Activated CD4-positive, CD25-positive, alpha-beta regulatory T cell treated with anti-CD3 and anti-CD28 coated beads, Interleukin-2, amount 50 U/mL, for 72 hours (primary cell): ENCODE data around the gene GJB1.

Experiments
- DNase-seq: peaks from one replicate; pipeline ENCODE4 v3.0.0; 2021

The GJB1 gene

GRCh38 chrX:71215338-71215912, 7.6 kb upstream of the GJB1 start:
- DNase-seq = no peak

GRCh38 chrX:71216485-71216884, 6.5 kb upstream of the GJB1 start:
- DNase-seq = no peak

- DNase-seq = no peak
Observed at GRCh38 chrX:71217298-71217697, 5.7 kb upstream of the GJB1 start.

- DNase-seq = no peak
Observed at GRCh38 chrX:71221145-71221544, 1.9 kb upstream of the GJB1 start.

- no peak for DNase-seq
Observed at GRCh38 chrX:71224098-71224708, 1.2 kb downstream of the GJB1 start.

- no peak for DNase-seq
Observed at GRCh38 chrX:71225009-71225408, 2.0 kb downstream of the GJB1 start.

GRCh38 chrX:71225676-71226075, 2.7 kb downstream of the GJB1 start:
- no peak for DNase-seq

GRCh38 chrX:71227370-71228062, 4.5 kb downstream of the GJB1 start:
- no peak for DNase-seq

- DNase-seq = no peak
Observed at GRCh38 chrX:71228063-71228642, 5.1 kb downstream of the GJB1 start.

DNA sequence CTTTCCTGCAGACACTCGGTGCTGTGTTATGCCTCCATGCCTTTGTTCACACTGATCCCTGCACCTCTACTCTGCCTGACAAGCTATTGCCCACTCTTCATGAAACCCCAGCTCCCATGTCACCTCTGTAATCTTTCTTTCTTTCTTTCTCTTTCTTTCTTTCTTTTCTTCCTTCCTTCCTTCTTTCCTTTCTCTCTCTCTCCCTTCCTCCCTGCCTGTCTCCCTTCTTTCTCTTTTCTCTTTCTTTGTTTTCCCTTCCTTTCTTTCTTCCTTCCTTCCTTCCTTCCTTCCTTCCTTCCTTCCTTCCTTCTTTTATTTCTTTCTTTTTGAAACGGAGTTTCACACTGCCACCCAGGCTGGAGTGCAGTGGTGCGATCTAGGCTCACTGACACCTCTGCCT, 12.5 kb downstream of the GJB1 start:
- DNase-seq = no peak

DNA sequence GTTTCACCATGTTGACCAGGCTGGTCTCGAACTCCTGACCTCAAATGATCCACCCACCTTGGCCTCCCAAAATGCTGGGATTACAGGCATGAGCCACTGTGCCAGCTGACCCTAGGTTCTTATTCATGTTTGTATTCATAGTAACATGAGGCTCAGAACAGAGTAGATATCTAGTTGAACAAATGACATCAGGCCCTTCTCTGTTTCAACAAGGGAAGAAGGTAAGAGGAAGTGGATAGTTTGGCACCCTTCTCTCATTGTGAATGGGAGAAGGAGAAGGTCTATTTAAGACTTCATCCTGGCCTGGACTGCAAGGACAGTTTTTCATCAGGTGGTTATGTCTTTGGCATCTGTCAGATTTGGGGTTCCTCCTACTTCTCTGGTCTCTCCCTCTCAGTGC, 13.8 kb downstream of the GJB1 start:
- DNase-seq = no peak

GRCh38 chrX:71239781-71240180, 16.8 kb downstream of the GJB1 start:
- DNase-seq = no peak

DNA sequence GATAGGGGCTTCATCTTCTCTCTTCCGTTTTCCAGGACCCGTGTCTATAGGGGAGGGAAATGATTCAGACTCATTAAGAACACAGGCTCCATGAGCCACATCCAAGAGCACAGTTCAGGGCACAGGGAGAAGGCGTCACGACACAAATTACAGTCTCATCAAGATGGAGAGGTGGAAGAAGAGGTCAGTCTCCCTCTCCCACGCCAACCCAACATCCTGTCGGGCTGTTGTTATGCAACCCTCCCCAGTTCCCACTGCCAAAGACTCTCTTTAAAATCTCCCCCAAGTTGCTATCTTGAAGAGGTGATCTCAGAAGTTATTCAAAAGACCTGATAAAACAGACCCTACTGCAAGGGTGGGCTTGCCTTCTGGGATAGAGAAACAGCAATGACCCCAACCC, 18.3 kb downstream of the GJB1 start:
- DNase-seq = no peak

DNA sequence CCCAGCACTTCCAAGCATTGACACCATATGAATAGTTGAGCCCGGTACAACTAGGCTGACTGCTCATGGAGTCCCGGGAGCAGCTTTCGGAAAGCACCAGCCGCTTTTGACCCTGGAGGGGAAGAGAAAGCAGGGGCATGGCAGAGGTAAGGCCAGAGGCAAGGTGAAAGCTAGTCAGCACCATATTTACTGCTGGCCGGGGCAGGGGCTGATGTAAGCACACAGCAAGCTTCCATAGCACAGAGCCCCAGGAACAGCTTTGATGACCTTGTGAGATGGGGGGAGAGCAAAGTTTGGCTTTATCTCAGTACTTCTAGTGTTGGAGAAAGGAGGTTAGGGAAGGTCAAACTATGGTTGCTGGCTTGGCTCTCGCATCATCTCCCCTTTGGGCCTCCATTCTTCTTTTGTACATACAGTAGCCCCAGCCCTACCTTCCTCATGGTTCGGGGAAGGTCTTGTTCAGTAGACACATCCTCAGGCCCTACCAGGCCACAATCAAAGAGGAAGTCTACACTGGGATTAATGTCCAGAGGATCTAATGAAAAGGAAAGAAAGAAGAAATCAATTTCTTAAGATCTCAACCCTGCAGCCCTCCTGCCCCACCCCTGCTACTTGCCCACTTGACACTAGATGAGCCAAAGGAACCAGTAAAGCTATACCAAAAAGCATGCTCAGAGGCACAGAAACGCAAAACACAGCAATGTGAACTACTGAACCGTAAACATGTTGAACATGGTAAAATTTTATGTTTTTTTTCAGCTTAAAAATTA, 21.5 kb downstream of the GJB1 start:
- DNase-seq = no peak

DNA sequence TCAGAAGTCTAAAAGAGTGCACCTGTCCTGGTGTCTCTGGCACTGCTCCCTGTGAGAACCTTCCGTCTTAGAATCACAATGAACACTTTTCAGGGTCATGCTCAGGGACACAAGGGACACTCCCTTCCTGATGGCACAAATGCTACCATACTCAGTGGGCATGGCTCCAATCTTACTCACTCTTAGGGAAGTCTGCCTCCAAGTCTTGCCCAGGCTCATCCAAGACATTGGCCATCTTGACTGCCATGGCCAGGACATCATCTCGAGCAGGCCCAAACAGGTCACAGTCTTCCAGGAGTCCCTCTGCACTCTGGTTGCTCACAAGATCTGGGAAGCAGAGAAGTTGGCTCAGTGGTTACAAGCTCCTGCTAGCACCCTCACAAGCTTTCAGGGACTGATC, 22.1 kb downstream of the GJB1 start:
- no peak for DNase-seq

DNA sequence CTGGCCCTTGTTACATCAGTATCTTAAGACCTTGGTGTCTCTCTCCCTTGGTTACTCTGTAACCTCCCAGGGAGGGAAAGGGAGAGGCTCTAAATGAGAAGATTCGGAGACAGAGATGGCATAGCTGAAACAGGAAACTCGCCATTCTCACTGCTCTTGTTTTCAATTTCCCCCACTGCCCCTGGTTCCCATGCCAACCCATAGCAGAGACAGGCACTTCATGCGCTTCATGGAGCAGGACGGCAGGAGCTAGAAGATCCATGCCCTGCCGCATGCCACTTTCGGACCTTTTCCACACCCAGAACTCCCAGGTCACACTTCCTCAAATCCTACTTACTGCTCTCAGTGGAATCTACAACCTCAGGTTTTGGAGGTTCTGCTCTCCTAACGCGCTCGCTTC, 27.8 kb downstream of the GJB1 start:
- DNase-seq = no peak

- no peak for DNase-seq
Observed at GRCh38 chrX:71251466-71251973, 28.5 kb downstream of the GJB1 start.

DNA sequence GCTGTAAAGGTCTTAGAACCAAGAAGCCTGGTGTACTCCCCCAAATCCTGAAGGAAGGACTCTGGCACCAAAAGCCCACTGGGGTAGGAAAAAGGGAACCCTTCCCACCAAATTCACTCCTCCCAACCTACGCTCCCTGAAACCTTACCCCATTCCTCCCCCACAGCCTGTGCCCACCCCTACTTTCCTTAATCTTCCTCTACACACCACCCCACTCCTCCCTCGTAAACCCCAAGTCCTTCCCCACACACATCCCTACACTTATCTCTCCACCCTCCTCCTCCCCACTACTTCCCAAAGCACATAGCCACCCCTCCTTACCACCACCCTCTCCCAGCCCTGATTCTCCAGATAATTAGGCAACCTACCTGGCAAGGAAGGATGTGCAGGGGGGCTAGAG, 29.2 kb downstream of the GJB1 start:
- no peak for DNase-seq

- DNase-seq = peak; percentile 38
Observed at GRCh38 chrX:71253253-71254091, 30.4 kb downstream of the GJB1 start.

DNA sequence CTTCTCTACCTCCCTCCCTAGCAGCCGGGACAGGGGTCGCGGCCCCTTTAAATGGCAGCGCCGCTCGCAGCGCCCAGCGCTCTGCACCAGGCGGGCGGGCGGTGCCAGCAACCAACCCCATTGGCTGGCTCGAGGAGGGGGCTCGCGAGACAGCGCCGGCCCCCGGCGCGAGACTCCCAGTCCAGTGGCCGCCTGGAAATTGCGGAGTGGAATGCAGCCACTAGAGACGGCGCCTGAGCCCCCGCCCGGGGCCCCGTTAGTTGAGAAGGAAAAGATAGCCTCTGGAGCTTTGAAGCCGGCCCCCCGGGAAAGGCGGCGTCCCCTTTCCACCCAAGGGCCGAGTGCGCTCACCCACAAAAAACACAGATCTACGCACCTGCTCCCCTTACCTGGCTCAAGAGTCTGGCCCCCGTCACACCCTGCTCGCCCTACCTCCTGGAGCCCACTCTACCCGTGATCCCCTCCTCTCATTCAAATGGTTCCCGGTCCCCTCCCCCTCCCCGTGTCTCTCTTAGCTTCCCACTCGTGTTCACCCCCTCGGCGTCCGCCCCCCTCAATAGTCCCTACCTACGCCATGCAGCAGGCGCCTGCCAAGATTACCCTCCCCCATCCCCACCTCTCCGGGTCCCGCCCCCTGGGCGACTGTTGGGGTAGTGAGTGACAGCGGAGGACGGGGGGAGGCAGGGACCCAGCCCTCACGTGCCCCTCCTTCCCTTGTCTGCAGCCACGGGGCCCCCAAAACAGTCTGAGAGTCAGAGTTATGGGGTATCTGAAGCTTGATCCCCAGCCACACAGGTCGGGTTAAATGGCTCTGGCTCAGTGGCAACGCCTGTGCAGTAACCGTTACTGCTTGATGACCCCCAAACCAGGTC, 31.3 kb downstream of the GJB1 start, which contains the start of gene ZMYM3:
Gene ZMYM3 (minus strand): TSS at position 49 of the 872 bp plus-strand sequence. CDS start 885 bp downstream, outside the sequence.
- peak; percentile 63 for DNase-seq

DNA sequence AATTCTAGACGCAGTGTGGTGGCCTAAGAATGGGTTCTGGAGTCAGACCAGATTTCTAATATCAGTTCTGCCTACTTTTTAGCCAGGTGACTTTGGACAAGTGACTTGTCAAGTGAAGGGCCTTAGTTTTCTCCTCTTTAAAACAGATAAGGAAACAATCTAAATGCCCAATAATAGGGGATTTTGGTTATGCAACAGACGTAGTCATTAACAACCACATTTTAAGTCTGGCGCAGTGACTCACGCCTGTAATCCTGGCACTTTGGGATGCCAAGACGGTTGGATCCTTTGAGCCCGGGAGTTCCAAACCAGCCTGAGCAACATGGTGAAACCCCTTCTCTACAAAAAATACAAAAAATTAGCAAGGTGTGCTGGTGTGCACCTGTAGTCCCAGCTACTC, 33.0 kb downstream of the GJB1 start:
- no peak for DNase-seq
